Measurements from ENCODE around the gene NR5A2.

NR5A2 gene

DNA sequence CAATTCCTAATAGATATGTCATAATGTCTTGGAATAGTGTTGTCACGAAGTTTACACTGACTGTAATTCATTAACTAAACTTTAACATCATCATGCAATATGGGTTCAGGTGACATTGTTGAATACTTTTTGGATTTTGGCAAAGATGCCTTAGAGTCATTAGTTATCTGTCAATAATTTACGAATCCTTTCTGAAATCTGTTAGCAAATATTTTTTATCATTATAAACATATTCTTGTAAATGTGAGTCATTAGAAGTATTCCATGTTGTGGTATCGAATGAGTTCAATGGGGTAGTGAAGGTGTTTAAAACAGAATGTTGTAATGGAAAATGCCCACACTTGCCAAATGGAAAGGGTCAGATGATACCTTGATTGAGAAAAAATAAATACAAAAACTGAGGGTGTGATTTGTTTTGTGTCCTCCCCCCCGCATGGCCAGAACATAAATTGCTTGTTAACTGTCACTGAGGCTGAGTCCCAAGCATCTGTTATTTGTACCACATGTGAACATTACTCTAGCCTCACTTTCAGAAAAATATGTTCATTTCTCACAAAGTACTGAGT lies 5.2 kb upstream of the NR5A2 start:
- TF ChIP-seq, protein P1, sequence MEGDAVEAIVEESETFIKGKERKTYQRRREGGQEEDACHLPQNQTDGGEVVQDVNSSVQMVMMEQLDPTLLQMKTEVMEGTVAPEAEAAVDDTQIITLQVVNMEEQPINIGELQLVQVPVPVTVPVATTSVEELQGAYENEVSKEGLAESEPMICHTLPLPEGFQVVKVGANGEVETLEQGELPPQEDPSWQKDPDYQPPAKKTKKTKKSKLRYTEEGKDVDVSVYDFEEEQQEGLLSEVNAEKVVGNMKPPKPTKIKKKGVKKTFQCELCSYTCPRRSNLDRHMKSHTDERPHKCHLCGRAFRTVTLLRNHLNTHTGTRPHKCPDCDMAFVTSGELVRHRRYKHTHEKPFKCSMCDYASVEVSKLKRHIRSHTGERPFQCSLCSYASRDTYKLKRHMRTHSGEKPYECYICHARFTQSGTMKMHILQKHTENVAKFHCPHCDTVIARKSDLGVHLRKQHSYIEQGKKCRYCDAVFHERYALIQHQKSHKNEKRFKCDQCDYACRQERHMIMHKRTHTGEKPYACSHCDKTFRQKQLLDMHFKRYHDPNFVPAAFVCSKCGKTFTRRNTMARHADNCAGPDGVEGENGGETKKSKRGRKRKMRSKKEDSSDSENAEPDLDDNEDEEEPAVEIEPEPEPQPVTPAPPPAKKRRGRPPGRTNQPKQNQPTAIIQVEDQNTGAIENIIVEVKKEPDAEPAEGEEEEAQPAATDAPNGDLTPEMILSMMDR (IDR thresholded peaks at IDR 0.05; ENCODE audit: low read depth, low read length, missing control alignments), result no peak
- no peak overlapping the region for H3K27ac ChIP-seq
- H3K27me3 ChIP-seq (replicated peaks), result no peaks in the 10 kb centered on the region
- H3K4me3 ChIP-seq (ENCODE audit: low read depth, low read length), result no peak overlapping the region
- in situ Hi-C loops (cut with HindIII; ENCODE audit: low pct_ligation_motif_present, low sequenced_read_pairs), result no loop called here
- no peak for DNase-seq
- H3K36me3 ChIP-seq (replicated peaks), result no peaks in the 10 kb centered on the region

DNA sequence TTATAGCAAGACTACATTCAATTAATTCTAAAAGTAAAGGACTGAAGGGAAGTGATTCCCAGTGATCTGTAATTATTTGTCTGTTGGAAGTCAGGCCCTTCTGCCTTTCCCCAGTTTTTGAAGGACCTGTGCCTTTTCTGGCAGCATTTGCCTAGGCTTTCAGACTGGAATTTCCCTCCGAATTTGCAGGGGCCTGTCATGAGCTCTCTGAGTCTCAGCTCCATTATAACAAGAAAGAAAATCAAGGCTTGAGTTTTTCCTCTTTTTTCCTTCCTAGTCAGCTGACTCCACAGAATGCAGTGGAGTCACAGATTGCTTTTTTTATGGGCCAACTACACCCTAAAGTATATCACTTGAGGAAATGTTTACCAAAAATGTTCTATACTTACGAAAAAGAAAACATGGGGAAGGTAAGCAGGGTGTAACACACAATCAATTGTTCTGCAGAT lies 1.1 kb downstream of the NR5A2 start:
- H3K36me3 ChIP-seq (replicated peaks), result no peaks in the 10 kb centered on the region
- H3K27ac ChIP-seq, result no peak overlapping the region
- DNase-seq, result no peak
- TF ChIP-seq, protein P1 (IDR thresholded peaks at IDR 0.05; ENCODE audit: low read depth, low read length, missing control alignments), result no peak
- peaks cover 48% of the 10 kb centered on the region for H3K27me3 ChIP-seq (replicated peaks)
- in situ Hi-C loops (cut with HindIII; ENCODE audit: low pct_ligation_motif_present, low sequenced_read_pairs), result loop anchor here (25.0 kb wide), 1 partner anchor 341 kb away; no protein-coding TSS in a partner anchor
- H3K4me3 ChIP-seq (ENCODE audit: low read depth, low read length), result peak overlapping the region; percentile 52

DNA sequence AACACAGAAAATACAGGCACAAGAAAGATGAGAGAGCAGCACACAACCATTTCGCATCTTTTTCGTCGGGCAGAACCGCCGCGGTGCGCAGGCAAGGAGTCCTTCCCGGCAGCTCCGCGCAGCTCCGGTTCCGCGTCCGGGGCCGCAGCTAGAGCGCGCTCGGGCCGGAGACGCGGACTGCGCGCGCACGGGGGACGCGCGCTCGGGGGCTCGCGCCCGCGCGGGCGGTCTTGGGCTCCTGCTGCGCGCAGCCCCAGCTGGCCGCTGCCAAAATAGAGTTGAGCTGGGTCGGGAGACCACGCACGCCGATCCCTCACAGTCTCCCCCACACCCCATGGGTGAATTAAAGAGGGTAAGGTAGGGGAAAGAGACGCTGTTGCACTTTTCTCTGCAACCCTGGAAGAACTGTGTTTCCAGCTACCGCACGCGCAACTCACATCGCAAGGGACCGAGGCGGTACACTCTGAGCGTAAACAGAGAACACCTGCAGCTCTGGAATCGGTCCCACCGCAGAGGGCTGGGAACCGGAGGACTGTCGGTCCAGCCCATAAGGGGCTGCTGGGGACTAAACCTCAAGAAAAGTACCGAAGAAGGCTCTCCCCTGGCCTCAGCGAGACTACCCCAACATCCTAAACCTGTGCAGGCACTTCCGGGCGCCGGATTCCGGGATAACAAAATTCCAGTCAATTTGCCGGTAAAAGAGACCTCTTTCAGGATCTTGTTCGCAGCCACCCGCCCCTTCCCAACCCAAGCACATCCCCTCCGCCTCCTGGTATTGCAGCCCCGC lies 1.7 kb downstream of the NR5A2 start:
- peak overlapping the region; percentile 52 for H3K4me3 ChIP-seq (ENCODE audit: low read depth, low read length)
- peaks cover 54% of the 10 kb centered on the region for H3K27me3 ChIP-seq (replicated peaks)
- TF ChIP-seq, protein P1 (IDR thresholded peaks at IDR 0.05; ENCODE audit: low read depth, low read length, missing control alignments), result no peak
- in situ Hi-C loops (cut with HindIII; ENCODE audit: low pct_ligation_motif_present, low sequenced_read_pairs), result loop anchor here (25.0 kb wide), 1 partner anchor 342 kb away; no protein-coding TSS in a partner anchor
- DNase-seq, result no peak
- no peak overlapping the region for H3K27ac ChIP-seq
- H3K36me3 ChIP-seq (replicated peaks), result no peaks in the 10 kb centered on the region

DNA sequence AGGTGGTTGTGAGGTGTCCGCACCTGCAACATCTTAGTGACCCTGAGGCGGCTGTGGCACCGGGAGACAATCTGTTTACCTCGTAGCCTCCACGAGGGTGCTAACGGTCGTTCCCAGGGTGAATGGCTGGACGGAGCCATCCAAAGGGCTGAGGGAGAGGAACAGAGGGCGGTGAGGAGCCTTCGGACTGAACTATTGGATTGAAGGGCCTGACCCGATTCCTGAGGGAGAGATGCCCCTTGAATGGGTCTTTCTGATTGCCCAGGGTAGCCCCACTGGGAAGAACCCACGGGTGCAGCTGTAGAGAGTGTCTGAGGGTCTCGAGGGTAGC lies 2.3 kb downstream of the NR5A2 start:
- Histone ChIP-seq H3K36me3 (replicated peaks) (no peaks in the 10 kb centered on the region), H3K27ac (no peak overlapping the region), H3K27me3 (replicated peaks) (peaks cover 54% of the 10 kb centered on the region), H3K4me3 (ENCODE audit: low read depth, low read length) (no peak overlapping the region)
- DNase-seq, result no peak
- TF ChIP-seq, protein P1 (IDR thresholded peaks at IDR 0.05; ENCODE audit: low read depth, low read length, missing control alignments), result no peak
- in situ Hi-C loops (cut with HindIII; ENCODE audit: low pct_ligation_motif_present, low sequenced_read_pairs), result loop anchor here (25.0 kb wide), 1 partner anchor 342 kb away; no protein-coding TSS in a partner anchor

DNA sequence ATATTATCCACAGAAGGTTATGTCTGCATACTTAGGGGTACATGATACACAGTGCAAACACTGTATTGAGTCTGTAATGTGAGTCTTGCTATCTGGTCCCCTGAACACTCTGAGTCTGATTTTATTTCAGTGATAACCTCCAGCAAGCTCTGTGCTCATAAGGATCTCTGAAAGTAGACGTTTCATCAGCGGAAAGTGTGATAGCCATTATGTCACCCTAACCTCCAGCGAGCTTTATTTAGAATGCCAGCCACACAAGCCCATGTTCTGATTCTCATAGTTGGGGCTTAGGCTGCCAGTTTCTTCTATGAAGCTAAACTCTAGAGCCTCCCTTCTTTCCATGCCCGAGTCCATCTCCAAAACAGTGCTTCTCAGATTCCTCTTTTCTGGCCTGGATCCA lies 3.3 kb downstream of the NR5A2 start:
- DNase-seq, result no peak
- H3K36me3 ChIP-seq (replicated peaks), result no peaks in the 10 kb centered on the region
- in situ Hi-C loops (cut with HindIII; ENCODE audit: low pct_ligation_motif_present, low sequenced_read_pairs), result loop anchor here (25.0 kb wide), 1 partner anchor 343 kb away; no protein-coding TSS in a partner anchor
- no peak overlapping the region for H3K27ac ChIP-seq
- TF ChIP-seq, protein P1 (IDR thresholded peaks at IDR 0.05; ENCODE audit: low read depth, low read length, missing control alignments), result no peak
- H3K27me3 ChIP-seq (replicated peaks), result peaks cover 64% of the 10 kb centered on the region
- H3K4me3 ChIP-seq (ENCODE audit: low read depth, low read length), result no peak overlapping the region
